ENCODE results near the gene CHCHD4. TPM values are rescaled to one million over a fixed set of nuclear protein-coding genes. Genes with fewer than 3 reads are reported as not detected.

CHCHD4 gene
- total RNA-seq, 1 donor from 2014 or later: 11.1 TPM

GRCh38 chr3:14126017-14126886, 1.6 kb upstream of the CHCHD4 start:
- Mint-ChIP-seq H3K36me3 (ENCODE audit: low read depth, unreplicated experiment) (peaks cover 32% of the 10 kb centered on the region), H3K4me3 (ENCODE audit: unreplicated experiment) (peak overlapping the region; percentile 99), H3K9me3 (ENCODE audit: unreplicated experiment) (no peaks in the 10 kb centered on the region), H3K27me3 (ENCODE audit: unreplicated experiment) (peaks cover 13% of the 10 kb centered on the region), H3K27ac (ENCODE audit: unreplicated experiment) (peak overlapping the region; percentile 64), H3K4me1 (ENCODE audit: unreplicated experiment) (peaks cover 34% of the 10 kb centered on the region)
- no peak for TF ChIP-seq CTCF (IDR thresholded peaks at IDR 0.05; ENCODE audit: unreplicated experiment)
- DNase-seq (ENCODE audit: low spot score): no peak

- peaks cover 37% of the 10 kb centered on the region for H3K4me1 Mint-ChIP-seq (ENCODE audit: unreplicated experiment)
- TF ChIP-seq CTCF (IDR thresholded peaks at IDR 0.05; ENCODE audit: unreplicated experiment): no peak
- H3K36me3 Mint-ChIP-seq (ENCODE audit: low read depth, unreplicated experiment): peaks cover 36% of the 10 kb centered on the region
- H3K9me3 Mint-ChIP-seq (ENCODE audit: unreplicated experiment): no peaks in the 10 kb centered on the region
- peaks cover 13% of the 10 kb centered on the region for H3K27me3 Mint-ChIP-seq (ENCODE audit: unreplicated experiment)
- peak; percentile 58 for DNase-seq (ENCODE audit: low spot score)
- H3K4me3 Mint-ChIP-seq (ENCODE audit: unreplicated experiment): peak overlapping the region; percentile 99
- H3K27ac Mint-ChIP-seq (ENCODE audit: unreplicated experiment): peak overlapping the region; percentile 87
Observed at GRCh38 chr3:14125193-14126016, 735 bp upstream of the CHCHD4 start.

- no peaks in the 10 kb centered on the region for H3K9me3 Mint-ChIP-seq (ENCODE audit: unreplicated experiment)
- peaks cover 13% of the 10 kb centered on the region for H3K27me3 Mint-ChIP-seq (ENCODE audit: unreplicated experiment)
- H3K36me3 Mint-ChIP-seq (ENCODE audit: low read depth, unreplicated experiment): peaks cover 31% of the 10 kb centered on the region
- no peak for TF ChIP-seq CTCF (IDR thresholded peaks at IDR 0.05; ENCODE audit: unreplicated experiment)
- peak overlapping the region; percentile 93 for H3K4me3 Mint-ChIP-seq (ENCODE audit: unreplicated experiment)
- peaks cover 40% of the 10 kb centered on the region for H3K4me1 Mint-ChIP-seq (ENCODE audit: unreplicated experiment)
- DNase-seq (ENCODE audit: low spot score): peak; percentile 37
- peak overlapping the region; percentile 57 for H3K27ac Mint-ChIP-seq (ENCODE audit: unreplicated experiment)
Observed at GRCh38 chr3:14124223-14124614, 451 bp downstream of the CHCHD4 start.

- Mint-ChIP-seq H3K9me3 (ENCODE audit: unreplicated experiment) (no peaks in the 10 kb centered on the region), H3K27me3 (ENCODE audit: unreplicated experiment) (peaks cover 13% of the 10 kb centered on the region), H3K36me3 (ENCODE audit: low read depth, unreplicated experiment) (peaks cover 28% of the 10 kb centered on the region), H3K4me1 (ENCODE audit: unreplicated experiment) (peaks cover 43% of the 10 kb centered on the region), H3K27ac (ENCODE audit: unreplicated experiment) (peak overlapping the region; percentile 57), H3K4me3 (ENCODE audit: unreplicated experiment) (peak overlapping the region; percentile 93)
- no peak for TF ChIP-seq CTCF (IDR thresholded peaks at IDR 0.05; ENCODE audit: unreplicated experiment)
- DNase-seq (ENCODE audit: low spot score): no peak
Observed at GRCh38 chr3:14123308-14124222, 1.1 kb downstream of the CHCHD4 start.

Data from endothelial cell (in vitro differentiated cells).